Stimulated activated CD8-positive, alpha-beta memory T cell treated with anti-CD3 and anti-CD28 coated beads, Interleukin-12 subunit alpha, Interleukin-12 subunit beta, amount 100 ng/mL, for 24 hours (primary cell): Measurements from ENCODE around the gene EBF3.

ENCODE experiments used
- DNase-seq: peaks from one replicate; pipeline ENCODE4 v3.0.0-alpha.2; 2020; ENCODE audit errors: extremely low read depth

The EBF3 gene

GRCh38 chr10:129837909-129838582 lies 126.0 kb downstream of the EBF3 start:
- DNase-seq = no peak

GRCh38 chr10:129836253-129836652 lies 127.8 kb downstream of the EBF3 start:
- no peak for DNase-seq

GRCh38 chr10:129833994-129834739 lies 129.9 kb downstream of the EBF3 start:
- DNase-seq = no peak

GRCh38 chr10:129833468-129833950 lies 130.6 kb downstream of the EBF3 start:
- no peak for DNase-seq

- DNase-seq = no peak
Observed at GRCh38 chr10:129832573-129833467, 131.3 kb downstream of the EBF3 start.

- DNase-seq = no peak
Observed at GRCh38 chr10:129831150-129831549, 132.9 kb downstream of the EBF3 start.

GRCh38 chr10:129825826-129826225 lies 138.2 kb downstream of the EBF3 start:
- DNase-seq = no peak

- DNase-seq = no peak
Observed at GRCh38 chr10:129825221-129825620, 138.9 kb downstream of the EBF3 start.

GRCh38 chr10:129820451-129820850 lies 143.6 kb downstream of the EBF3 start:
- DNase-seq = no peak

GRCh38 chr10:129816656-129817045 lies 147.4 kb downstream of the EBF3 start:
- DNase-seq = no peak

GRCh38 chr10:129815898-129816655 lies 148.0 kb downstream of the EBF3 start:
- DNase-seq = no peak

GRCh38 chr10:129814681-129815646 lies 149.1 kb downstream of the EBF3 start:
- DNase-seq = no peak

GRCh38 chr10:129812398-129812797 lies 151.7 kb downstream of the EBF3 start:
- DNase-seq = no peak

GRCh38 chr10:129811208-129811607 lies 152.9 kb downstream of the EBF3 start:
- no peak for DNase-seq

GRCh38 chr10:129809841-129810240 lies 154.2 kb downstream of the EBF3 start:
- no peak for DNase-seq

- no peak for DNase-seq
Observed at GRCh38 chr10:129809431-129809830, 154.6 kb downstream of the EBF3 start.

- no peak for DNase-seq
Observed at GRCh38 chr10:129808092-129808983, 155.7 kb downstream of the EBF3 start.

GRCh38 chr10:129807211-129807610 lies 156.9 kb downstream of the EBF3 start:
- no peak for DNase-seq

- no peak for DNase-seq
Observed at GRCh38 chr10:129800796-129801340, 163.2 kb downstream of the EBF3 start.
